Gastroesophageal sphincter (tissue), 4 donors: Measurements from ENCODE around the gene SDHAF2. TPM values are rescaled to one million over a fixed set of nuclear protein-coding genes. Genes with fewer than 3 reads are reported as not detected.
A peak's percentile ranks its signal among the peaks of the same experiment; 100 is the strongest.

Experiments
- ATAC-seq: fragments of 150-250 bp; one replicate; pipeline ENCODE4 v1.9.1; 2016; ENCODE audit warnings: mild to moderate bottlenecking, moderate library complexity
- H3K27ac ChIP-seq, 4 donors: fragments of 200-600 bp; sonication (generic) in 3 of 4; 1 replicate in 3 of 4; 2 replicates in 1 of 4; pipeline ENCODE4 v1.5.1; 2016 to 2019
- H3K27me3 ChIP-seq: fragments of 200-600 bp; sonication (generic); one replicate; pipeline ENCODE4 v1.5.1; 2019
- H3K36me3 ChIP-seq, 2 donors: fragments of 200-600 bp; sonication (generic); one replicate each; pipeline ENCODE4 v1.5.1; 2019; ENCODE audit warnings: control low read depth in 1 of 2
- H3K4me1 ChIP-seq, 3 donors: fragments of 200-600 bp; sonication (generic); 1 replicate in 2 of 3; 2 replicates in 1 of 3; pipeline ENCODE4 v1.5.1; 2016 to 2019; ENCODE audit warnings: control low read depth in 2 of 3
- H3K4me3 ChIP-seq, 2 donors: fragments of 200-600 bp; sonication (generic); one replicate each; pipeline ENCODE4 v1.5.1; 2019; ENCODE audit warnings: mild to moderate bottlenecking in 1 of 2, moderate library complexity in 1 of 2
- H3K9me3 ChIP-seq, 3 donors: fragments of 200-600 bp; sonication (generic); one replicate each; pipeline ENCODE4 v1.5.1; 2017 to 2019; ENCODE audit warnings: control low read depth in 2 of 3
- CTCF ChIP-seq, 4 experiments: fragments of 200-600 bp in 2 of 4; fragments of 450-650 bp in 2 of 4; sonication (generic) in 1 of 4; IDR thresholded peaks; one replicate each; pipeline ENCODE4 v1.5.1; 2017 to 2019; ENCODE audit warnings: antibody characterized with exemption in 4 of 4, mild to moderate bottlenecking in 2 of 4, moderate library complexity in 2 of 4
- EP300 ChIP-seq: sonication (generic); formaldehyde crosslinking; IDR thresholded peaks from one replicate; pipeline ENCODE4 v1.6.1; 2017; ENCODE audit warnings: antibody characterized with exemption, mild to moderate bottlenecking
- POLR2A ChIP-seq, 2 donors: fragments of 450-650 bp; IDR thresholded peaks; one replicate each; pipeline ENCODE4 v1.6.1; 2017; ENCODE audit warnings: antibody characterized with exemption in 2 of 2, mild to moderate bottlenecking in 2 of 2, moderate library complexity in 1 of 2
- POLR2AphosphoS5 ChIP-seq: sonication (generic); formaldehyde crosslinking; IDR thresholded peaks from one replicate; pipeline ENCODE4 v1.6.1; 2017; ENCODE audit warnings: antibody characterized with exemption
- WGBS, 2 donors: methylation state at CpG; one replicate each; pipeline ENCODE4 v1.1.5; 2018; ENCODE audit warnings: low coverage in 1 of 2; 5-methylcytosine and 5-hydroxymethylcytosine counted together
- total RNA-seq, 4 donors: library from RNA; depleted of rRNA; stranded (reverse); fragments of >200 nt; gene quantifications; one replicate each; pipeline ENCODE4 v1.1.0, GENCODE V29; 2016

The SDHAF2 gene
- total RNA-seq, 4 donors from 2014 or later, result 32.5 to 71.1 (median 48.3) TPM

- no peaks in the 10 kb centered on the region for H3K9me3 ChIP-seq
- peaks cover 0 to 51% of the 10 kb centered on the region in 2 donors for H3K36me3 ChIP-seq
- H3K27ac ChIP-seq, result peak overlapping the region in 3 of 4 donors; percentile 65 to 69 (median 67)
- 26 to 33% methylated on average over 4 to 5 of the region's 5 CpGs for WGBS, 2 donors
- H3K4me1 ChIP-seq, result peaks cover 0 to 26% (median 13%) of the 10 kb centered on the region in 3 donors
- no peaks in the 10 kb centered on the region for H3K27me3 ChIP-seq
- no peak for TF ChIP-seq CTCF (IDR thresholded peaks at IDR 0.05)
- no peak for TF ChIP-seq POLR2AphosphoS5
- no peak for TF ChIP-seq POLR2A (IDR thresholded peaks at IDR 0.05)
- TF ChIP-seq EP300, result no peak
- peak; percentile 60 for ATAC-seq
- H3K4me3 ChIP-seq, result no peak overlapping the region
These were observed 42.9 kb downstream of the SDHAF2 start for GRCh38 chr11:61472868-61473267.

- TF ChIP-seq POLR2AphosphoS5, result no peak
- no peak for TF ChIP-seq CTCF (IDR thresholded peaks at IDR 0.05)
- TF ChIP-seq EP300, result no peak
- H3K27ac ChIP-seq, result peak overlapping the region in 2 of 4 donors; percentile 65 to 67
- H3K27me3 ChIP-seq, result peaks cover 1% of the 10 kb centered on the region
- H3K9me3 ChIP-seq, result no peaks in the 10 kb centered on the region
- no peak overlapping the region for H3K4me3 ChIP-seq
- ATAC-seq, result no peak
- WGBS, 2 donors, result 73 to 75% methylated on average over 2 to 3 of the region's 3 CpGs
- peaks cover 0 to 45% of the 10 kb centered on the region in 2 donors for H3K36me3 ChIP-seq
- peaks cover 0 to 31% (median 15%) of the 10 kb centered on the region in 3 donors for H3K4me1 ChIP-seq
These were observed 43.6 kb downstream of the SDHAF2 start for GRCh38 chr11:61473370-61474012.

GRCh38 chr11:61474013-61474643 lies 44.2 kb downstream of the SDHAF2 start:
- H3K36me3 ChIP-seq, result peaks cover 0 to 39% of the 10 kb centered on the region in 2 donors
- peak; percentile 5 for ATAC-seq
- H3K4me1 ChIP-seq, result peaks cover 0 to 31% (median 15%) of the 10 kb centered on the region in 3 donors
- no peaks in the 10 kb centered on the region for H3K9me3 ChIP-seq
- TF ChIP-seq POLR2A (IDR thresholded peaks at IDR 0.05), result no peak
- TF ChIP-seq EP300, result no peak
- no peak for TF ChIP-seq CTCF (IDR thresholded peaks at IDR 0.05)
- TF ChIP-seq POLR2AphosphoS5, result no peak
- no peak overlapping the region for H3K4me3 ChIP-seq
- H3K27ac ChIP-seq, result peak overlapping the region in 2 of 4 donors; percentile 39 to 67
- WGBS, 2 donors, result 79 to 85% methylated on average over 4 to 6 of the region's 6 CpGs
- H3K27me3 ChIP-seq, result peaks cover 7% of the 10 kb centered on the region

GRCh38 chr11:61475433-61475832 lies 45.5 kb downstream of the SDHAF2 start:
- no peak overlapping the region for H3K4me3 ChIP-seq
- no peak for TF ChIP-seq POLR2A (IDR thresholded peaks at IDR 0.05)
- no peak for TF ChIP-seq CTCF (IDR thresholded peaks at IDR 0.05)
- TF ChIP-seq EP300, result no peak
- no peak for TF ChIP-seq POLR2AphosphoS5
- WGBS, 2 donors, result 80 to 100% methylated on average over 1 of the region's 1 CpG
- H3K9me3 ChIP-seq, result no peaks in the 10 kb centered on the region
- peaks cover 0 to 28% of the 10 kb centered on the region in 2 donors for H3K36me3 ChIP-seq
- peak overlapping the region in 1 of 4 donors; percentile 60 for H3K27ac ChIP-seq
- peaks cover 8% of the 10 kb centered on the region for H3K27me3 ChIP-seq
- ATAC-seq, result no peak
- H3K4me1 ChIP-seq, result peaks cover 0 to 31% (median 15%) of the 10 kb centered on the region in 3 donors

GRCh38 chr11:61476371-61476770 lies 46.4 kb downstream of the SDHAF2 start:
- no peak for ATAC-seq
- H3K4me1 ChIP-seq, result peaks cover 0 to 38% (median 20%) of the 10 kb centered on the region in 3 donors
- peaks cover 0 to 20% of the 10 kb centered on the region in 2 donors for H3K36me3 ChIP-seq
- WGBS, 2 donors, result 40 to 50% methylated on average over 1 of the region's 3 CpGs
- H3K27me3 ChIP-seq, result peaks cover 8% of the 10 kb centered on the region
- H3K9me3 ChIP-seq, result no peaks in the 10 kb centered on the region
- H3K4me3 ChIP-seq, result no peak overlapping the region
- no peak for TF ChIP-seq POLR2A (IDR thresholded peaks at IDR 0.05)
- TF ChIP-seq CTCF (IDR thresholded peaks at IDR 0.05), result no peak
- TF ChIP-seq EP300, result no peak
- TF ChIP-seq POLR2AphosphoS5, result no peak
- no peak overlapping the region for H3K27ac ChIP-seq
